Activated B cell treated with CpG ODN at 0.5 μM for 24 hours (primary cell): ENCODE measurements around the gene PCP2. TPM values are rescaled to one million over a fixed set of nuclear protein-coding genes. Genes with fewer than 3 reads are reported as not detected.

Experiments used
- ATAC-seq: fragments of 200-7000 bp; cut with Tn5 transposase; one replicate; pipeline ENCODE4 v1.10.0; 2021; ENCODE audit warnings: low read depth, mild to moderate bottlenecking, moderate library complexity
- CTCF ChIA-PET: fragments of 350-600 bp; sonication (Branson Sonifier 250); formaldehyde crosslinking; loops from one replicate; lab custom pipeline; 2021; ENCODE audit warnings: antibody characterized with exemption; lab: Charles Lee
- POLR2A ChIA-PET: fragments of 350-600 bp; sonication (Branson Sonifier 250); formaldehyde crosslinking; loops from one replicate; lab custom pipeline; 2021; ENCODE audit warnings: antibody characterized with exemption; lab: Charles Lee
- DNase-seq: peaks from one replicate; pipeline ENCODE4 v3.0.0; 2022
- H3K27ac Mint-ChIP-seq: one replicate; pipeline ENCODE4 v1.8.0; 2020; ENCODE audit warnings: mixed read lengths
- H3K27me3 Mint-ChIP-seq: one replicate; pipeline ENCODE4 v1.8.0; 2021; ENCODE audit warnings: mixed read lengths
- H3K36me3 Mint-ChIP-seq: one replicate; pipeline ENCODE4 v1.8.0; 2021; ENCODE audit warnings: low read depth, mixed read lengths
- H3K4me1 Mint-ChIP-seq: one replicate; pipeline ENCODE4 v1.8.0; 2021; ENCODE audit warnings: mixed read lengths
- H3K4me3 Mint-ChIP-seq: one replicate; pipeline ENCODE4 v1.8.0; 2020; ENCODE audit warnings: mild to moderate bottlenecking, mixed read lengths
- H3K9me3 Mint-ChIP-seq: one replicate; pipeline ENCODE4 v1.8.0; 2020; ENCODE audit warnings: mixed read lengths
- intact Hi-C: fragments of 100-400 bp; cut with micrococcal nuclease; formaldehyde crosslinking; loops from one replicate; pipeline ENCODE4 v1.15.1; 2024
- total RNA-seq: library from RNA; stranded (reverse); gene quantifications from 2 replicates; pipeline ENCODE4 v1.2.3, GENCODE V29; 2022
- TF ChIP-seq, protein P1 (sequence below): fragments of 200-600 bp; IDR thresholded peaks from one replicate; pipeline ENCODE4 v1.8.0; 2022; ENCODE audit warnings: antibody characterized with exemption, mild to moderate bottlenecking

The PCP2 gene
- total RNA-seq, 1 donor from 2014 or later: 2.1 TPM

DNA sequence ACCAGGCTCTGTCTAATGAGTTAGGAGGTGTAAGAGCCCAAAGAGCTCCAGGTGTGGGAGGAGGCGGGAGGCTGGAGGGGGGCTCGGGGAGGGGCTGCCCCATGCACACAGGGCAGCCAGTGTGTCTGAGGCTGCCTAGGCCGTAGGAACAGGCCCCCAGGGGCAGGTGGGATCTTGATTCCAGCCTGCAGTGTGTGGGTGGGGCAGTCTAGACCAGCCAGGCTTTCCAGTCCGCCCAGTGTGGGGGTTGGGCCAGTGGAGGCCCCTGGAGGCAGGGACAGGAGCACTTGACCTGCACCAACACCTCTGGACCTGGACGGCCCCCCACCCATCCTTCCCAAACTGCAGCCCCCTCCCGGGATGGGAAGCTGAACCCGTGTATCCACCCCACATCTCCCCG is 43.3 kb downstream of the PCP2 start:
- POLR2A ChIA-PET: no interaction called here

DNA sequence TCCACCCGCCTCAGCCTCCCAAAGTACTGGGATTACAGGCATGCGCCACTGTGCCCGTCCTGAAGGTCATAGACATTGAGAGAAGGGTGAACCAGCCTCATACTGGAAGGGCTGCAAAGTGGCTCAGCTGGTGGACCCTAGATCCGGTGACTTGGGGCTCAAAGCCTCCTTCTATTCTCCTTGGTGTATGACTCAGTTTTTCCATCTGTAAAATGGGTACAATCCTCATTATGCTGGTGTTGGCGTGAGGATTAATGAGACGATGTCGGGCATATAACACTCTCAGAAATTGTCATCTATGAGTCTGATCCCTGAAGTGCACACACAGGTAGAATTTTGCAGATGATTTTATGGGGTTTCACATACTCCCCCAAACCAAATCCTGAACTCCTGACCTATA is 43.7 kb downstream of the PCP2 start:
- H3K9me3 Mint-ChIP-seq: no peaks in the 10 kb centered on the region
- no peak overlapping the region for H3K4me3 Mint-ChIP-seq
- CTCF ChIA-PET: no interaction called here
- H3K27me3 Mint-ChIP-seq: peaks cover 12% of the 10 kb centered on the region
- H3K36me3 Mint-ChIP-seq: no peaks in the 10 kb centered on the region
- intact Hi-C loops: no loop called here
- POLR2A ChIA-PET: no interaction called here
- no peak for DNase-seq
- H3K27ac Mint-ChIP-seq: no peak overlapping the region
- H3K4me1 Mint-ChIP-seq: no peaks in the 10 kb centered on the region
- ATAC-seq: no peak
- TF ChIP-seq, protein P1, sequence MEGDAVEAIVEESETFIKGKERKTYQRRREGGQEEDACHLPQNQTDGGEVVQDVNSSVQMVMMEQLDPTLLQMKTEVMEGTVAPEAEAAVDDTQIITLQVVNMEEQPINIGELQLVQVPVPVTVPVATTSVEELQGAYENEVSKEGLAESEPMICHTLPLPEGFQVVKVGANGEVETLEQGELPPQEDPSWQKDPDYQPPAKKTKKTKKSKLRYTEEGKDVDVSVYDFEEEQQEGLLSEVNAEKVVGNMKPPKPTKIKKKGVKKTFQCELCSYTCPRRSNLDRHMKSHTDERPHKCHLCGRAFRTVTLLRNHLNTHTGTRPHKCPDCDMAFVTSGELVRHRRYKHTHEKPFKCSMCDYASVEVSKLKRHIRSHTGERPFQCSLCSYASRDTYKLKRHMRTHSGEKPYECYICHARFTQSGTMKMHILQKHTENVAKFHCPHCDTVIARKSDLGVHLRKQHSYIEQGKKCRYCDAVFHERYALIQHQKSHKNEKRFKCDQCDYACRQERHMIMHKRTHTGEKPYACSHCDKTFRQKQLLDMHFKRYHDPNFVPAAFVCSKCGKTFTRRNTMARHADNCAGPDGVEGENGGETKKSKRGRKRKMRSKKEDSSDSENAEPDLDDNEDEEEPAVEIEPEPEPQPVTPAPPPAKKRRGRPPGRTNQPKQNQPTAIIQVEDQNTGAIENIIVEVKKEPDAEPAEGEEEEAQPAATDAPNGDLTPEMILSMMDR: no peak

More for the DNA sequence above, 43.3 kb downstream of the PCP2 start:
- no peaks in the 10 kb centered on the region for H3K36me3 Mint-ChIP-seq
- intact Hi-C loops: no loop called here
- no peak overlapping the region for H3K4me3 Mint-ChIP-seq
- H3K27ac Mint-ChIP-seq: no peak overlapping the region
- CTCF ChIA-PET: no interaction called here
- peaks cover 2% of the 10 kb centered on the region for H3K4me1 Mint-ChIP-seq
- no peak for ATAC-seq
- peaks cover 17% of the 10 kb centered on the region for H3K27me3 Mint-ChIP-seq
- TF ChIP-seq, protein P1: no peak
- H3K9me3 Mint-ChIP-seq: no peaks in the 10 kb centered on the region
- DNase-seq: no peak

GRCh38 chr19:7582446-7582845 is 51.1 kb downstream of the PCP2 start:
- peaks cover 4% of the 10 kb centered on the region for H3K27me3 Mint-ChIP-seq
- no peaks in the 10 kb centered on the region for H3K36me3 Mint-ChIP-seq
- CTCF ChIA-PET: no interaction called here
- no peak overlapping the region for H3K4me3 Mint-ChIP-seq
- H3K27ac Mint-ChIP-seq: no peak overlapping the region
- no peaks in the 10 kb centered on the region for H3K4me1 Mint-ChIP-seq
- DNase-seq (no peak), ATAC-seq (no peak)
- intact Hi-C loops: no loop called here
- TF ChIP-seq, protein P1: no peak
- POLR2A ChIA-PET: no interaction called here
- no peaks in the 10 kb centered on the region for H3K9me3 Mint-ChIP-seq

Other genes starting within 250 kb of the PCP2 start
- gene PEX11G, start 144.7 kb downstream of the PCP2 start, total RNA-seq: 0.61 and 1.0 TPM in 2 replicates
- gene ZNF358, start 117.6 kb downstream of the PCP2 start, total RNA-seq: 13.5 and 16.9 TPM in 2 replicates
- gene MCOLN1, start 111.1 kb downstream of the PCP2 start, total RNA-seq: 13.4 and 13.7 TPM in 2 replicates
- 110 and 116 TPM in 2 replicates for gene PNPLA6, start 98.0 kb downstream of the PCP2 start, total RNA-seq
- 0.64 and 0.80 TPM in 2 replicates for gene CAMSAP3, start 37.9 kb downstream of the PCP2 start, total RNA-seq
- gene XAB2, start 4.2 kb downstream of the PCP2 start, total RNA-seq: 47.4 and 51.8 TPM in 2 replicates
- gene PET100, start 3.9 kb downstream of the PCP2 start, total RNA-seq: 109 and 123 TPM in 2 replicates
- gene STXBP2, start 3.4 kb upstream of the PCP2 start, total RNA-seq: 147 and 176 TPM in 2 replicates
- not detected in 2 replicates for gene RETN, start 35.3 kb upstream of the PCP2 start, total RNA-seq
- gene MCEMP1, start 43.4 kb upstream of the PCP2 start, total RNA-seq: not detected in 2 replicates
- gene TRAPPC5, start 47.1 kb upstream of the PCP2 start, total RNA-seq: 110 and 123 TPM in 2 replicates
- gene FCER2, start 68.4 kb upstream of the PCP2 start, total RNA-seq: 191 and 193 TPM in 2 replicates
- 0.55 and 0.78 TPM in 2 replicates for gene CLEC4G, start 98.4 kb upstream of the PCP2 start, total RNA-seq
- gene CD209, start 113.8 kb upstream of the PCP2 start, total RNA-seq: 0.11 and 0.24 TPM in 2 replicates
- gene CLEC4M, start 129.5 kb upstream of the PCP2 start, total RNA-seq: 1.3 and 2.0 TPM in 2 replicates
- gene EVI5L, start 196.5 kb upstream of the PCP2 start, total RNA-seq: 9.2 and 12.8 TPM in 2 replicates
- not detected in 2 replicates for gene PRR36, start 240.7 kb upstream of the PCP2 start, total RNA-seq